ENCODE measurements around the gene TDRD12. TPM values are rescaled to one million over a fixed set of nuclear protein-coding genes. Genes with fewer than 3 reads are reported as not detected.

TDRD12 gene
- total RNA-seq, 1 experiment from 2014 or later = 1.3 TPM

DNA sequence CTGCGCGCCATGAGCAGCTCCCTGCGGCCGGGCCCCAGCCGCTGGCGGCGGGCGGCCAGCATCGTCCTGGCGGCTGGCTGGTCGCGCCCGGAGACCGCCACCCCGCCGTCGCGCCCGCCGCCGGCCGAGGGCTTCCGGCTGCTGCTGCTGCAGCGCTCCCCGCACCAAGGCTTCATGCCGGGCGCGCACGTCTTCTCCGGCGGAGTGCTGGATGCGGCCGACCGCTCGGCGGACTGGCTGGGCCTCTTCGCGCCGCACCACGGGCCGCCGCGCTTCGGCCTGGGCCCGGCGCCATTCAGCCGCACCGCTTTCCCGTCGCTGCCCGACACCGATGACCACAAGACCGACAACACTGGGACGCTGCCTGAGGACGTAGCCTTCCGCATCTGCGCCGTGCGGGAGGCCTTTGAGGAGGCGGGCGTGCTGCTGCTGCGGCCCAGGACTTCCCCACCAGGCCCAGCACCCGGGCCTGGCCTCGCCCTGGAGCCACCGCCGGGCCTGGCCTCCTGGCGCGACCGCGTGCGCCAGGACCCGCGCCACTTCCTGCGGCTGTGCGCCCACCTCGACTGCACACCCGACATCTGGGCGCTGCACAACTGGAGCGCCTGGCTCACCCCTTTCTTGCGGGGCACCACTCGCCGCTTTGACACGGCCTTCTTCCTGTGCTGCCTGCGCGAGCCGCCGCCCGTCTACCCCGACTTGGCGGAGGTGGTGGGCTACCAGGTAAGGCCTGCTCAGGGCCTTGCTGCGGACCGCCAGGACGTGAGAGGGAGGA lies 27.4 kb upstream of the TDRD12 start:
- peaks cover 5 to 7% of the 10 kb centered on the region in 2 experiments; a peak in 3 of 5 replicates for H3K9me3 Mint-ChIP-seq
- peak; percentile 51 for DNase-seq
- no CpG with 5 or more reads among the region's 93 CpGs for WGBS (ENCODE audit: extremely low coverage, insufficient read length, low lambda C conversion rate)

More for the DNA sequence above, 27.4 kb upstream of the TDRD12 start:
- peak overlapping the region; percentile 57 to 66; a peak in 4 of 5 replicates for H3K4me3 Mint-ChIP-seq
- no peak overlapping the region for H4K91ac ChIP-seq (ENCODE audit: insufficient read length, low read depth, low read length)
- H2BK120ac ChIP-seq (ENCODE audit: low read depth, low read length, poor library complexity, severe bottlenecking) = no peak overlapping the region
- no peak overlapping the region for H3T11ph ChIP-seq (ENCODE audit: low read length)
- H3K4me1 Mint-ChIP-seq = peaks cover 11 to 19% of the 10 kb centered on the region in 2 experiments
- no peak overlapping the region for H2BK15ac ChIP-seq (ENCODE audit: low read depth, low read length)
- H2BK5ac ChIP-seq (ENCODE audit: insufficient read length, low read length) = no peak overlapping the region
- H4K5ac ChIP-seq (ENCODE audit: insufficient read length, low read depth, low read length) = no peak overlapping the region
- H3K18ac ChIP-seq (ENCODE audit: insufficient read length, low read depth, low read length) = peak overlapping the region; percentile 78
- H3K4me2 ChIP-seq (ENCODE audit: insufficient read depth, insufficient read length, low read length) = peak overlapping the region; percentile 40
- TF ChIP-seq CTCF (conservative IDR thresholded peaks at IDR 0.05) = no peak
- no peaks in the 10 kb centered on the region for H3K9me3 ChIP-seq (ENCODE audit: control insufficient read depth, low read depth, low read length)
- H2BK20ac ChIP-seq (ENCODE audit: low read depth, low read length, poor library complexity, severe bottlenecking) = no peak overlapping the region
- peak overlapping the region; percentile 89 for H3K14ac ChIP-seq (ENCODE audit: insufficient read depth, low read length)
- peak overlapping the region; percentile 33 for H3K9ac ChIP-seq (ENCODE audit: extremely low read depth, insufficient read length, low read length)
- H3K27ac ChIP-seq (ENCODE audit: insufficient read length, low read depth, low read length) = no peak overlapping the region
- no peaks in the 10 kb centered on the region for H3K79me1 ChIP-seq (ENCODE audit: insufficient read depth, low read depth, low read length, poor library complexity, severe bottlenecking)
- peaks cover 0 to 14% (median 7%) of the 10 kb centered on the region in 3 experiments; a peak in 6 of 7 replicates for H3K36me3 Mint-ChIP-seq (ENCODE audit: insufficient read depth in 1 of 3, low read depth in 3 of 3)
- peaks cover 2% of the 10 kb centered on the region; the same call in 1 of the 2 replicates for H3K4me1 ChIP-seq (ENCODE audit: insufficient read depth, low read length)
- no peaks in the 10 kb centered on the region for H3K79me2 ChIP-seq (ENCODE audit: insufficient read depth, low read length)
- no peak overlapping the region for H3K4ac ChIP-seq (ENCODE audit: low read depth, low read length)
- no peaks in the 10 kb centered on the region; the same call in 1 of the 2 replicates for H3K27me3 ChIP-seq (ENCODE audit: insufficient read depth, low read length)
- no peak overlapping the region for H3K23ac ChIP-seq (ENCODE audit: insufficient read length, low read depth, low read length)
- H4K20me1 ChIP-seq (ENCODE audit: control insufficient read depth, insufficient read depth, insufficient read length) = no peaks in the 10 kb centered on the region
- no peak overlapping the region for H2AFZ ChIP-seq (ENCODE audit: low read length)
- peaks cover 6% of the 10 kb centered on the region for H3K23me2 ChIP-seq (ENCODE audit: insufficient read length, low read depth, low read length, poor library complexity, severe bottlenecking)
- H3K27me3 Mint-ChIP-seq (ENCODE audit: low read depth) = peaks cover 13% of the 10 kb centered on the region; the same call in 1 of the 2 replicates
- no peak overlapping the region for H3K56ac ChIP-seq (ENCODE audit: insufficient read length, low read depth, low read length)
- no peak overlapping the region for H4K8ac ChIP-seq (replicated peaks; ENCODE audit: insufficient read length, low read depth, low read length)
- no peak overlapping the region for H2BK12ac ChIP-seq (ENCODE audit: insufficient read length, low read depth, low read length)
- no peak overlapping the region for H3K27ac Mint-ChIP-seq
- no peak overlapping the region for H2AK5ac ChIP-seq (ENCODE audit: insufficient read length, low read length)

All from H9 (cell line).